OCI-LY3 (cell line): ENCODE data around the gene HOXB1.

Source experiments
- EZH2phosphoT487 ChIP-seq: fragments of 200-600 bp; shearing (Covaris generic); IDR thresholded peaks from 2 replicates; pipeline ENCODE4 v1.6.1; 2018; ENCODE audit warnings: antibody characterized with exemption, mixed run types, low read depth
- TF ChIP-seq, protein P1 (sequence below): fragments of 200-600, 300-600 bp; sonication (generic); IDR thresholded peaks from 2 replicates; pipeline ENCODE4 v1.5.1; 2014; ENCODE audit warnings: antibody characterized with exemption, low read length, low read depth

DNA sequence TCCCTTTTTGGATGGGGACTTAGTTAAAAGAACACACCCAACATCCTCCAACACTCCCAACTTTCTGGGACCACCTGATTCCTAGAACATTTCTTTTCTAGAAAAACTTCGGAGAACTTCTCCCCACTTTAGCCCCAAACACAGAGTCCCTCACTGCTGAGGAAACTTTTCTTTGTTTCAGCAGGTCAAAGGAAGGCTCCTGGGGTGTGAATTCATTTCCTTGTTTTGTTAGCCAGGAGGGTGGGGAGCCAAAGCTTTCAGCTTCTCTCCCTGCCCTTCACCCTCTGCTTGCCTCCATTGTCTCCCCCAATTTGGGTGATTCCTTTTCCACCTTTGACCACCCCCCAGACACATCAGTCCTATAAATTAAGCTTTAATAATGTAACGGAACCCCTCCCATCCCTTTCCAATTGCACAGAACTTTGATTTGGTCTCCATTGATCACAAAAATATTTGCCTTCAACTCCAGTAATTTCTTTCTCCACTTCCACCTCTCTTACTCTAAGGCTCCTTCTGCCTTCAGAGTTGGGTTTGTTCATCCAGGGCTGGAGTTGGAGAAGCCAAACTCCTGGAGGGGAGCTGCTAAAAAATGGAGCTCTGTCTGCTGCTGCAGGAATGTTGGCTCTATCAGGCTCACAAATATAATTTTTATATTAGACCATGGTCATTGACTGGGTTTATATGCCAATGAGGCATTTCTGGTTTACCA lies 37.0 kb upstream of the HOXB1 start:
- TF ChIP-seq, protein P1, sequence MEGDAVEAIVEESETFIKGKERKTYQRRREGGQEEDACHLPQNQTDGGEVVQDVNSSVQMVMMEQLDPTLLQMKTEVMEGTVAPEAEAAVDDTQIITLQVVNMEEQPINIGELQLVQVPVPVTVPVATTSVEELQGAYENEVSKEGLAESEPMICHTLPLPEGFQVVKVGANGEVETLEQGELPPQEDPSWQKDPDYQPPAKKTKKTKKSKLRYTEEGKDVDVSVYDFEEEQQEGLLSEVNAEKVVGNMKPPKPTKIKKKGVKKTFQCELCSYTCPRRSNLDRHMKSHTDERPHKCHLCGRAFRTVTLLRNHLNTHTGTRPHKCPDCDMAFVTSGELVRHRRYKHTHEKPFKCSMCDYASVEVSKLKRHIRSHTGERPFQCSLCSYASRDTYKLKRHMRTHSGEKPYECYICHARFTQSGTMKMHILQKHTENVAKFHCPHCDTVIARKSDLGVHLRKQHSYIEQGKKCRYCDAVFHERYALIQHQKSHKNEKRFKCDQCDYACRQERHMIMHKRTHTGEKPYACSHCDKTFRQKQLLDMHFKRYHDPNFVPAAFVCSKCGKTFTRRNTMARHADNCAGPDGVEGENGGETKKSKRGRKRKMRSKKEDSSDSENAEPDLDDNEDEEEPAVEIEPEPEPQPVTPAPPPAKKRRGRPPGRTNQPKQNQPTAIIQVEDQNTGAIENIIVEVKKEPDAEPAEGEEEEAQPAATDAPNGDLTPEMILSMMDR: no peak
- TF ChIP-seq EZH2phosphoT487: no peak
